GM19452 (cell line): ENCODE data around the gene C12orf57.
"Not testable (repeated sequence)": the region's sequence is repeated elsewhere in the genome, so short reads cannot be mapped to it uniquely, and the experiment has no call there.

Experiments
- ATAC-seq: cut with Tn5 transposase; IDR thresholded peaks from one replicate; pipeline ENCODE4 v1.9.1; 2021; ENCODE audit not compliant: unreplicated experiment

Gene C12orf57, protein sequence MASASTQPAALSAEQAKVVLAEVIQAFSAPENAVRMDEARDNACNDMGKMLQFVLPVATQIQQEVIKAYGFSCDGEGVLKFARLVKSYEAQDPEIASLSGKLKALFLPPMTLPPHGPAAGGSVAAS

DNA sequence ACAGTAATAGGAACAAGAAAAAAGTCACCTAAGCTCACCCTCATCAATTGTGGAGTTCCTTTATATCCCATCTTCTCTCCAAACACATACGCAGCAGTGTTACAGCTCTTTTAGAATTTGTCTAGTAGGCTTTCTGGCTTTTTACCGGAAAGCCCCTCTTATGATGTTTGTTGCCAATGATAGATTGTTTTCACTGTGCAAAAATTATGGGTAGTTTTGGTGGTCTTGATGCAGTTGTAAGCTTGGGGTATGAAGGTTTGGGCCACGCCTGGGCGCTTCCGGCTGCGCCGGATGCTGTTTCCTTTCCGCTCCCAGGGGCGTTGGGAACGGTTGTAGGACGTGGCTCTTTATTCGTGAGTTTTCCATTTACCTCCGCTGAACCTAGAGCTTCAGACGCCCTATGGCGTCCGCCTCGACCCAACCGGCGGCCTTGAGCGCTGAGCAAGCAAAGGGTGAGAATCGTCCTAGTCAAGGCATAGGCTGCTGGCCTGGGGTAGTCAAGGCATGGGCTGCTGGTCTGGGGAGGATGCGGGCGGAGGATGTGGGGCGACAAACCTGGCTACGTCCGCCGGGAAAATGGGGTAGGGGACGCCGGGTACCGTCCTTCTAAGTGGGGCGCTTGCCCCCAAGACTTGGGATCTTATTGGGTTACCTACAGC is at the start of gene C12orf57, which contains the start of gene RNU7-1:
C12orf57 (plus strand) TSS at position 301 of the 659 bp plus-strand sequence; CDS start at position 401, 100 bp downstream.
RNU7-1 (plus strand) TSS at position 95 of the 659 bp plus-strand sequence.
- ATAC-seq: peak; percentile 36

DNA sequence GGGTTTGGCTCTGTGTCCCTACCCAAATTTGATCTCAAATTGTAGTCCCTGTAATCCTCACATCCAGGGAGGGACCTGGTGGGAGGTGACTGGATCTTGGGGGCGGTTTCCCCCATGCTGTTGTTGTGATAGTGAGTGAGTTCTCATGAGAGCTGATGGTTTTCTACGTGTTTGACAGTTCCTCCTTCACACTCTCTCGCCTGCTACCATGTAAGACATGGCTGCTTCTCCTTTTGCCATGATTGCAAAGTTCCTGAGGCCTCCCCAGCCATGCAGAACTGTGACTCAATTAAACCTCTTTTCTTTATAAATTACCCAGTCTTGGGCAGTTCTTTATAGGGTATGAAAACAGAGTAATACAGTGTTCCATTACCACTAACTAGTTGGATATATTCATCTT is 49.5 kb upstream of the C12orf57 start:
- ATAC-seq: no peak

DNA sequence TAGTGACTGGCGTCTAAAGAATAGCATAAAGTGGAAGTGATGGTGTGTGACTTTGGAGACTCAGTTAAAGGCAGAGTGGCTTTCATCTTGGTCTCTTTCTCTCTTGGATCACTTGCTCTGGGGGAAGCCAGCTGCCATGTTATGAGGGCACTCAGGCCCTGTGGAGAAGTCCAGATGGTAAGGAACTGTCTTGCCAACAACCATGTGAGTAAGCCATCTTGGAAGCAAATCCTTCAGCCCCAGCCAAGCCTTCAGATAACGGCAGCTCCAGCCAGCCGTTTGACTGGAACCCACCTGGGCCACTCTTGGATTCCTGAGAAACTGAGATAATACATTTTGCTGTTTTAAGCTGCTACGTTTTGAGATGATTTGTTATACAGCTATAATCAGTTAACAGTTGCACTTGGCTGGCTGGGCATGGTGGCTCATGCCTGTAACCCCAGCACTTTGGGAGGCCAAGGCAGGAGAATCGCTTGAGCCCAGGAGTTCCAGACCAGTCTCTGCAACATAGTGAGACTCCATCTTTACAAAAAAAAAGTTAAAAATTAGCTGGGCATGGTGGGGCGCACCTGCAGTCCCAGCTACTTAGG is 46.9 kb upstream of the C12orf57 start:
- ATAC-seq: no peak

DNA sequence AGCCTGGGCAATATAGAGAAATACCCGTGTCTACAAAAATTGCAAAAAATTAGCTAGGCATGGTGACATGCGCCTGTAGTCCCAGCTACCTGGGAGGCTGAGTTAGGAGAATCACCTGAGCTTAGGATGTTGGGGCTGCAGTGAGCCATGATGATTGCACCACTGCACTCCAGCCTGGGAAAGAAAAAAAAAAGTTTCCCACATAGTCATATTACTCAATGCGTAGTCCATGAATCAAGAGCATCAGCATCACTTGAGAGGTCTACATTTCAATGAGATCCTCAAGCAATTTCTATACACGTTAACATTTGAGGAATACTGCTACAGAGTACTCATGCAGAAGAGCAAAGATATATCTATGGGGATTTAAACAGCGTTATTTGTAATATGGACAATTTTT is 44.4 kb upstream of the C12orf57 start:
- ATAC-seq: no peak

DNA sequence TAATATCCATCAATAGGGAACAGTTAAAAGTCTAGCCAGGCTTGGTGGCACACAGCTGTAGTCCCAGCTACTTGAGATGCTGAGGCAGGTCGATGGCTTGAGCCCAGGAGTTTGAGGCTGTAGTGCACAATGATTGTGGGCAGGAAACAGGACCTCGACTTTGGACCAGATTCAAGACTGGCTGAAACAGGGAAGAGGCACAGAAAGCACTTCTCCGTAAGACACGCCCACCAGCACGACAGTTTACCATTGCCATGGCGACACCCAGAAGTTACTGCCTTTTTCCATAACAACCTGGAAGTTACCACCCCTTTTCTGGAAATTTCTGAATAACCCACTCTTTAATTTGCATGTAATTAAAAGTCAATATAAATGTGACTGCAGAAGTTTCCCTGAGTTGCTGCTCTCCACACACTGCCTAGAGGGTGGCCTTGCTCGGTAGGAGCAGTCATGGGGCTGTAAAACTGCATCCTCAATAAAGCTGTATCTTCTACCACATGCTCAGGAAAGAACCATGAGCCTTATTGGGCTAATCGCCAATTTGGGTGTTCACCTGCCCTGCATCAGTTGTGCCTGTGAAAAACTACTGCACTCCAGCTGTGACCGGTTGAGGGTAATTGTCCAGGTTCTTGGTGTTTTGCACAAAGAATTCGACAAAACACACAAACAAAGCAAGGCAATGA is 43.8 kb upstream of the C12orf57 start:
- no peak for ATAC-seq

DNA sequence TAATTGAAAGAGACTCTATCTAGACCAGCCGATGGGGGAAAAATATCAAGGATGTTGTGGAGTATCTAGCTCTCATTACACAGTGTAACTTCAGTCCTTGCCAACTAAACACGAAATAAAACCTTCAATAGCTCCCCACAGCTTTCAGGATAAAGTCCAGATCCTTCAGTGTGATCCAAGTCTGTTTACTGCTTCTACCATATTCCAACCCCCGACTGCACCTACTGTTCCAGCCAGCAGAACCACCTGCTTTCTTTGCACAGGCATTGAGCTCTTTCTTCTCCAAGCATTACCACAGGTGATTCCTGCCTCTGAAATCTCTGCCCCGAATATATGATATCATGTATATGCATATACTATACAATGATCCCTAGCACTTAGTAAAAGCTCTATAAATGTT is 41.4 kb upstream of the C12orf57 start:
- ATAC-seq: no peak

DNA sequence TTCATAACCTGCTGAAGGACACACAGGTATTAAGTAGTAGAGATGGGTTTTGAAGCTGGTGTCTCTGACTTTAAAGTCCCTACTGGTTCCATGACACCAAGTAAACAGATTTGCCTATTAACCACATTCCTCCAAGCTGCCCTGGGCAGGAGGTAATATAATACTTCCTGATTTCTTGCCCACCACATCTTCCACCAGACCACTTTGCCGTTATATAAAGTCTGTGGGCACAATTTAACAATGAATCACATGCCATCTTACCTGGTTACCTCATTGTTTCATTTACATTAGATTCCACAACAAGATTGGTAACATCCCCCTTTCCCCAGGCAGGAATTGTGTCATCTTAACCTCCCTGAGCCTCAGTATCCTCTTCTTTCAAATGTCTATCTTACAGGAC is 40.1 kb upstream of the C12orf57 start:
- no peak for ATAC-seq

DNA sequence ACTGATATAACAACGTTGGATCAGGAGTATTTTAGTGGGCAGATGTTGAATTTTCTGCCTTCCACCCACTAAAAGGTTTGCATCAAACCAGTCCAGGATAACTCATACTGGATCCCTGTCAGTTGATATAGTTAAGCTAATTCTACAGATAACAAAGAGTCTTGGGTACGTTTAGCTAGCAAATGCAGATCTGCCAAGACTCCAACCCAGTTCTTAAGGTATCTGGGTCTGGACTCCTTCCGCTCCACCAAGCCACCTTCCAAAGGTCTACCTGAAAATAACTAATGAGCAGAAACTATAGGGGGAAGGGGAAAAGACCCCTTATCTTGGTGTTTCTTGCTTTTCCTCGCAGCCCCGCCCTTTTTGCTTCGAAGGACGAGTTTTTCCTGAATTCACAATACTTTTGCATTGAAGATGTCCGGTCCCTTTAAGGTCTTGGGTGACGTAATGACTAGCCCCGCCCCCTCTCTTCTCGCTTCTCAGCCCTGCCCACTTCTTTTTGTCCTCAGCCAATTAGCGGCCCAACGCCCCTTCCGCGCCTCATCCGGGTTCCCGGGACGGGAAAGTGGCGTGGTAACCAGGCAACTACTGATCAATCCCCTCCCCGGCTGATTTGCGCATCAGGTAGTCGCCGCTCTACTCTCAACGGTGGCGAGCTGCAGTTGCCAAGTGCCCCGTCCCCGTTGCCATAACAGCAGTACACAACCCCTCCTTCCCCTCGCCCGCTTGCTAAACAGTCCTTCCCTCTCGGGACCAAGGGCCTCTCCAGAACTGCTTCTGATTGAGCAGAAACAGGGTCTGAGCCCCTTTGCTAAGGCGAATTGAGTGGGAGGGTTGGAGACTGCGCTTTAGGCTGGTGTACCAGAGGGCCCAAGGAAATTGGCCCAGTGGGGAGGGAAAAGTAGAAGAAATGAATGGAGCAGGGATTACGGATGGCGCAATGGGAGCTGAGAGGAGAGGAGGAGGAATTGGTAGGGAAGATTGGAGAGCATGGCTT is 39.2 kb upstream of the C12orf57 start, which contains the start of gene LRRC23:
LRRC23 (plus strand) TSS at position 543 of the 997 bp plus-strand sequence. CDS start 812 bp downstream, outside the sequence.
- peak; percentile 91 for ATAC-seq

DNA sequence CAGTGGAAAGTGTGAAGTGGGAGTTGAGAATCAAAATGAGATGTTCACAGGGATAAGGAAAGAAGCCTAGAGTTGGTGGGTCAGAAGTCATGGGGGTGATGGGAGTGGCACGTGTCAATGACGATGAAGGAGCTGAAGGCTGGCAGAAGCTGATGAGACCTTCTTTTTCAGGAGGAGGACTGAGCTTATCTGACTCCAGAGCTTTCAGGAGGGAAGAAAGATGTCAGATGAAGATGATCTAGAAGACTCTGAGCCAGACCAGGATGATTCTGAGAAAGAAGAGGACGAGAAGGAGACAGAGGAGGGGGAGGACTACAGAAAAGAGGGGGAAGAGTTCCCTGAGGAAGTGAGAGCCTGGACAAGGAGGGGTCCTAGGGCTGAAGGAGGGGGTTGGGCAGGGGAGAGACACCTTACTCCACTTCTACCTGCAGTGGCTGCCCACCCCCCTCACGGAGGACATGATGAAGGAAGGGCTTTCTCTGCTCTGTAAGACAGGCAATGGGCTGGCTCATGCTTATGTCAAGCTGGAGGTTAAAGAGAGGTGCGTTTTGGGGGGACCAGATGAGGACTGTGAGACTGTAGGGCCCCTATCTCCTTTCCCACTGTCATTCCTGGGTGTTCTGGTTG is 38.3 kb upstream of the C12orf57 start:
- no peak for ATAC-seq

DNA sequence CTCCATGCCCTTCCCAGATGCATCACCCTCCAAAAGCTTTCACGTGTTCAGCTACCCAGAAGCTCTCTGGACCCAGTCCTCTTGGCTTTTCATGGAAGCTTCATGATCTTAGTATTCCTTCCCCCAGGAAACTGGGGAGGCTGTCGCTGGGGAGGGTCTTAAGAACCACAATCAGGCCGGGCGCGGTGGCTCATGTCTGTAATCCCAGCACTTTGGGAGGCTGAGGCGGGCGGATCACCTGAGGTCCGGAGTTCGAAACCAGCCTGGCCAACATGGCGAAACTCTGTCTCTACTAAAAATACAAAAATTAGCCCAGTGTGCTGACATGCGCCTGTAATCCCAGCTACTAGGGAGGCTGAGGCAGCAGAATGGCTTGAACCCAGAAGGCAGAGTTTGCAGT is 35.7 kb upstream of the C12orf57 start:
- not testable (repeated sequence) for ATAC-seq

DNA sequence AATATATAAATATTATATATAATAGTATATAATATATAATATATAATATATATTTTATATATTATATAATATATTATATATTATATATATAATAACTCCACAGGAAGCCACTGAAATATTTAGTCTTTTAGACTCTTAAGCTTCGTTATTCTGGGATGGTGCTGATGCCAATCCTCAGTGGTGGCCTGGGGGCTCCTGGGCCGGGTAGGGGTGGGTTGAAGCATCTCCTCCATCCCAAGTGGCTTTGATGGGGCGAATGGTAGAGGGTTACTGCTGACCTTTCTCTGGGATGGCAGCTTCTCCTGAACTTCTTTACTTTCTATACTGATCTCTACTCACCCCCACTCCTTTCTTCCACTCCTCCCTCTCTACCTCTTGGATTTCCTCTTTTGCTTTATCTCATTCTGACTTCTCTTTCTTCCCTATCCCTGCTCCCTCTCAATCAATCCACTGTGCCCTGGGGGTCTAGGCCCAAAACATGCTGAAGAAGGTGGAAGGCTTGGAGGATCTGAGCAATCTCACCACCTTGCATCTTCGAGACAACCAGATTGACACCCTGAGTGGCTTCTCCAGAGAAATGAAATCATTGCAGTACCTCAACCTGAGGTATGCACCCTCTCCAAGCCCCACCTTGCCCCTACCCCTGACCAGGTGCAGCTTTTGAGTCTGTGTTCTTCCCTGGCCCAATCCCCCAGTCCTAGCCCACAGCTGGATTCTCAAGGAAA is 34.2 kb upstream of the C12orf57 start:
- no peak for ATAC-seq

DNA sequence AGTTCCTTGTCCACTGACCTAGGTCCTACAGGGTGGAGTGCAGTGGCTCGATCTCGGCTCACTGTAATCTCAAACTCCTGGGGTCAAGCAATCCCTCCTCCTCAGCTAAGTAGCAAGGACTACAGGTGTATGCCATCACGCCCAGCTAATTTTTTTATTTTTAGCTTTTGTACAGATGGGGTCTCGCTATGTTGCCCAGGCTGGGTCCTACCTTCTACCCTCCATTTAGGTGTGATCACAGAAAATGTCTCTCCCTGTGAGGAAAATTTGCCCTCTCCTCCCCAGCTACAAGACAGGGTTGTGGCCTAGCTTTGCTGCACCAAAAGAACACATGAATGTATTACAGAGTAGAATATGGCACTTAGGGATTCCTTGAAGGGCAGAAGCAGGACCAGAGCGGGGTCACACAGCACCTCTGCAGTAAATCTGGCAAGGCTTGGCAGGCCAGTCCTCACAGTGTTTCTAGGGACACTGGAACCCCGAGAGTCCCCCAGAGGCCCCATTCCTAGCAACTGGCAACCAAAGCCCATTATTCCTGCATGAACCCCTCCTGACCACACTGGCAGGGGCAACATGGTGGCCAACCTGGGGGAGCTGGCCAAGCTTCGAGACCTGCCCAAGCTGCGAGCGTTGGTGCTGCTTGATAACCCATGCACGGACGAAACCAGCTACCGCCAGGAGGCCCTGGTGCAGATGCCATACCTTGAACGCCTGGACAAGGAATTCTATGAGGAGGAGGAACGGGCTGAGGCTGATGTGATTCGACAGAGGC is 31.5 kb upstream of the C12orf57 start:
- ATAC-seq: no peak

DNA sequence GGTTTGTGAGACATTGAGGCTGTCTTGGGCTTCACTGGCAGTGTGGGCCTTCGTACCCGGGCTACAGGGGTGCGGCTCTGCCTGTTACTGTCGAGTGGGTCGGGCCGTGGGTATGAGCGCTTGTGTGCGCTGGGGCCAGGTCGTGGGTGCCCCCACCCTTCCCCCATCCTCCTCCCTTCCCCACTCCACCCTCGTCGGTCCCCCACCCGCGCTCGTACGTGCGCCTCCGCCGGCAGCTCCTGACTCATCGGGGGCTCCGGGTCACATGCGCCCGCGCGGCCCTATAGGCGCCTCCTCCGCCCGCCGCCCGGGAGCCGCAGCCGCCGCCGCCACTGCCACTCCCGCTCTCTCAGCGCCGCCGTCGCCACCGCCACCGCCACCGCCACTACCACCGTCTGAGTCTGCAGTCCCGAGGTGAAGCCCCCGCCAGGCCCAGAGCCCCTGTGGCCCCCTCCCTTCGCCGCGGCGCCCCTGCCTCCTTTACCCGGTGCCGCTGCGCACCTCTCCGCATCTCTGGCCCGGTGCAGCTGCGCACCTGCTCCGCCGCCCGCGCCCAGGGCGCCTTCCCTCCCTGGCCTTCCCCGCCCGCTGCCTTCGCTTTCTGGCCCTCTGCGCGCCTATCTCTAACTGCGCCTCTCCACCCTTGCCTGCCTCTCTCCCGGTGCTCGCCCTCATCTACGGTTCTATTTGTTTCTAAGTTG is 29.4 kb upstream of the C12orf57 start, which contains the start of gene ENO2:
ENO2 (plus strand) TSS at position 335 of the 701 bp plus-strand sequence. CDS start 1,253 bp downstream, outside the sequence.
- ATAC-seq: peak; percentile 68

DNA sequence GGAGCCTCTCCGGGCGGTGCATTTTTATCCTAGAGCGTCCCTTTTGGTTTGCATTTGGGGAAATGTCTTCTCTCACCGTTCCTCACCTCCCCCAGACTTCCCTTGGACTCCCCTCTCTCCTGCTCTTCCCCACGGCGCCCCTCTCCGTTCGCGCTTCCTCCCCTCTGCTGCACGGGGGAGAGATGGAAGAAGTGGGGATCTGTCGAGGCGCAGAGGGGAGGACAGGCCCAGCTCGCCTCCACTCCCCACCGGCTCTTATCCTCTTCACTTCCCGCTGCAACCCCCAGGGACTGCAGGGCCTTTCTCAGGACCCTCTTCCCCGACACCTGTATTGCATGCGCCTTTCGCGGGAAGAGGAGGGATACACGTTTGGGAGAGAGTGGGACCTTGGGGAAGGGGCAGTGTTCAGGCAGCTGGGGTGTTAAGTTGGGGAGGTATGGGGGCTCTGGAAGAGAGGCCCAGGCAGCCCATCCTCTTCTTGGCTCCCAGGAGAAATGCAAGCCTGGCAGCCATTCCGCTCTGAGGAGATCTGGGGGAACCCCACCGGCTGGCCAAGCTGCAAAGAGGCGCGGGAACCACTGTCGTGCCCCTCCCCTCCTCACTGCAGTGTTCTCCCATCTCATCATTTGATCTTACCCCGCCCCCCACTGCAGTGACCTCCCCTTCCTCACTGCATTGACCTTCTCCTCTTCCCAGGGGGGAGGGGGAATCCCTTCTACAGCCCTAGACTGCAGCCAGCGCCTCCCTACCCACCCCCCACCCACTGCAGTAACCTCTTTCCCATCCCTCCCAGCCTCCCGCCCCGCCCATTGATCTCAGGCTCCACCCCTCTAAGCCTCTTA is 28.7 kb upstream of the C12orf57 start:
- ATAC-seq: no peak

DNA sequence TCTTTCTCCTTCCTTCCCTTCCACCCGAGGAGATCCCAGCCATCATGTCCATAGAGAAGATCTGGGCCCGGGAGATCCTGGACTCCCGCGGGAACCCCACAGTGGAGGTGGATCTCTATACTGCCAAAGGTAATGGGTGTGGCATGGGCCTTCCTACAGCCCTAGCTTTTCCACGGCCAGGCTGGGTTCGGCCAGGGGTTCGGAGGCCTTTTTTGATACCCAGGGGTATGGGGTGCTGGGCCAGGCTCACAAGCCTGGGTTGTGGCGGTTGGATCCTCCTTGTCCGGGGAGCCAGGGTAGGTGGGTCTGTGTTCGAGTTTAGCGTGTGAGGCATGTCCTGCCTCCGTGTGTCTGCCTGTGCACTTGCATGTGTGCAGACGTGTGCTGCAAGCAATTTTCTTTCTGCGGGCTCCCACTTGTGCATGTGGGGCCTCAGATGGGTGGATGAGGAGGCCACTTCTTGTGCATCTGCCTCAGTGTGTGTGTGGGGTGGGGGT is 28.0 kb upstream of the C12orf57 start:
- ATAC-seq: no peak

DNA sequence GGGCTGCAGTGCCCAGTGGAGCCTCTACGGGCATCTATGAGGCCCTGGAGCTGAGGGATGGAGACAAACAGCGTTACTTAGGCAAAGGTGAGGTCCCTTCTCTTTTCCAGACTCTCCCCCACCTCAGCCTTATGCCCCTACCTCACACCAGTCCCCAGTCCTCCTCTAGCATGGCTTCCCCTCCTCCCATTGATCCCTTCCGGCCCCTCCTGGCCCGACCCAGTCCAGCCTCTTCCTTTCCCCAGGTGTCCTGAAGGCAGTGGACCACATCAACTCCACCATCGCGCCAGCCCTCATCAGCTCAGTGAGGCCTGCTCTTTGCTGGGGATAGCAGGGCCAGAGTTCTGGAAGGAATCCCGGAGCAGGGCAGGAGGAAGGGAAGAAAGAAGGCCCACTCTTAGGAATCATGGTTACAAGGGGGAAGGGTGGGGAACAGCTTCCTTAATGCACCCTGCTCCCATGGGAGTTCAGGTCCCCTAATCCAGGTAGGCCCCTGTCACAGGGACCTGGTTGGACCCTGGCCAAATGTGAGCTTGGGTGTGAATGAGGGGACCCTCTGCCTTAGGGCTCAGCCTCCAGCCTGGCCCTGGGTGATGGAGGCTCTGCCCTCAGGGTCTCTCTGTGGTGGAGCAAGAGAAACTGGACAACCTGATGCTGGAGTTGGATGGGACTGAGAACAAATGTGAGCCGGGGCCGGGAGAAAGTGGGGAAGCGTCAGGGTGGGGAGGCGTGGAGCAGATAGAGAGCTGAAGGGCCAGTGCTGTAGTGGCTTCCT is 27.2 kb upstream of the C12orf57 start:
- no peak for ATAC-seq
